Measurements from ENCODE around the gene PXT1.

DNA sequence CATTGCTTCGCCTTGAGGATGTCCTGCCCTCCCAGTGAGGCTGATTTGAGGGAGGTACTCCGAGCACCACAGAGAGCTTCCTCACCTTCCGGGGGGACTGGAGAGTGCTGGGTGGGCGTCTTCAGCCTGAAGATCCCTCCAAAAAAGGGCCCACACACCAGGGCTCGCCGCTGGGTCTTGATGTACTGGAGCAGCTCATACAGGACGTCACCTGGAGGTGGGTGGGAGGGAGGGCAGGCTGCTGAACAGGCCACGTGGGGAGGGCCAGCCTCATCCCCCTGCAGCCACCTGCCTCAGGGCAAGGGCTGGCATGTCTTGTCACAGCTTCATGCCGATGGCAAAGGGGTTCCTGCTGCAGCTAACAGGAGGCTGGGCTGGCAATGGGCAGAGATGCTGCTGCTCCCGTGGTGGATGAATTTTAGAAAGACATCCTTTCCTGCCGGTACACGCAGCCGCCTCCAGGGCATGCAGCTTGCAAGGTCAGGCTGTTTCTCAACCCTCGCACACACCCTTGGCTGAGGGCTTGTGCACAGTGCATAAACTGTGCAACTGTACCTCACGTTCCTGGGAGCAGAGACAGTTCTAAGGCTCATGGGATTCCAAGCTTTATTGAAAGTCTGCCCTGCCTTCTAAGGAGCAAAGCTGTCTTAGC, 69.2 kb downstream of the PXT1 start:
- TF ChIP-seq, protein P1, sequence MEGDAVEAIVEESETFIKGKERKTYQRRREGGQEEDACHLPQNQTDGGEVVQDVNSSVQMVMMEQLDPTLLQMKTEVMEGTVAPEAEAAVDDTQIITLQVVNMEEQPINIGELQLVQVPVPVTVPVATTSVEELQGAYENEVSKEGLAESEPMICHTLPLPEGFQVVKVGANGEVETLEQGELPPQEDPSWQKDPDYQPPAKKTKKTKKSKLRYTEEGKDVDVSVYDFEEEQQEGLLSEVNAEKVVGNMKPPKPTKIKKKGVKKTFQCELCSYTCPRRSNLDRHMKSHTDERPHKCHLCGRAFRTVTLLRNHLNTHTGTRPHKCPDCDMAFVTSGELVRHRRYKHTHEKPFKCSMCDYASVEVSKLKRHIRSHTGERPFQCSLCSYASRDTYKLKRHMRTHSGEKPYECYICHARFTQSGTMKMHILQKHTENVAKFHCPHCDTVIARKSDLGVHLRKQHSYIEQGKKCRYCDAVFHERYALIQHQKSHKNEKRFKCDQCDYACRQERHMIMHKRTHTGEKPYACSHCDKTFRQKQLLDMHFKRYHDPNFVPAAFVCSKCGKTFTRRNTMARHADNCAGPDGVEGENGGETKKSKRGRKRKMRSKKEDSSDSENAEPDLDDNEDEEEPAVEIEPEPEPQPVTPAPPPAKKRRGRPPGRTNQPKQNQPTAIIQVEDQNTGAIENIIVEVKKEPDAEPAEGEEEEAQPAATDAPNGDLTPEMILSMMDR (IDR thresholded peaks at IDR 0.05): no peak
- peak in 1 of 2 donors; percentile 51 for TF ChIP-seq POLR2AphosphoS5 (IDR thresholded peaks at IDR 0.05; ENCODE audit: insufficient read depth in 1 of 2, low read depth in 1 of 2)

Measured in vagina (tissue), 2 donors.